Measurements from ENCODE around the gene EMC1. TPM values are rescaled to one million over a fixed set of nuclear protein-coding genes. Genes with fewer than 3 reads are reported as not detected.
A peak's percentile ranks its signal among the peaks of the same experiment; 100 is the strongest.

EMC1 gene
- total RNA-seq, 5 donors from 2014 or later (not counting 1 experiment from before 2014, with no cell fraction given): 31.5 to 38.0 (median 33.8) TPM

DNA sequence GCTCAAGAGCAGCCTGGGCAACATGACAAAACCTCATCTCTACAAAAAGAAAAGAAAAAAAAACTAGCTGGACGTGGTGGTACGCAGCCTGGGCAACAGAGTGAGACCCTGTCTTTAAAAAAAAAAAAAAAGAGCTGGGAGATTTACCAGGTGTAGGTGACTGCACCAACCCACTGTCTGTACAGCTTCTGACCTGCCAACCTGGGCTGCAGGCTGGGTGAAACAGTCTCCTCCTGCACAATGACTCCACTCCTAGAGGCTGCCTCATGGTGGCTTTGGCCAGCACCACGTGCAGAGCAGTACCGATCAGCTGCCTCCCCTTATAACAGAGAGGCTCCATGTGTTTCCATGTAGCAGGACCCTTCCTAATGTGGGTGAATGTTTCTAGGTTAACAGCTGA lies 4.0 kb upstream of the EMC1 start:
- POLR2A ChIA-PET: interaction anchor here in 1 of 2 donors (0.7 kb wide), 1 partner anchor 228 kb away, joined by 4 read pairs; no protein-coding TSS in a partner anchor
- no peak for ATAC-seq (replicated peaks in 1 of 4)
- Mint-ChIP-seq H3K27ac (no peak overlapping the region), H3K9me3 (no peaks in the 10 kb centered on the region), H3K4me1 (peaks cover 24 to 42% (median 33%) of the 10 kb centered on the region in 3 donors), H3K36me3 (peaks cover 24% of the 10 kb centered on the region), H3K4me3 (no peak overlapping the region), H3K27me3 (no peaks in the 10 kb centered on the region)
- Histone ChIP-seq H3K27me3 (replicated peaks in 1 of 2; ENCODE audit: control insufficient read depth in 2 of 2, extremely low read depth in 1 of 2, insufficient read depth in 2 of 2, low read length in 1 of 2) (no peaks in the 10 kb centered on the region), H3K4me1 (ENCODE audit: control insufficient read depth in 1 of 2, extremely low read depth in 1 of 2, insufficient read depth in 2 of 2, low read length in 2 of 2) (peaks cover 12 to 35% of the 10 kb centered on the region in 2 experiments), H3K4me3 (ENCODE audit: control insufficient read depth in 1 of 2, extremely low read depth in 1 of 2, low read length in 1 of 2) (no peak overlapping the region), H3K27ac (ENCODE audit: low read length) (no peak overlapping the region), H3K9me3 (no peaks in the 10 kb centered on the region), H3K36me3 (ENCODE audit: control insufficient read depth in 2 of 2, extremely low read depth in 1 of 2, insufficient read depth in 1 of 2, low read length in 1 of 2) (peaks cover 22 to 45% of the 10 kb centered on the region in 2 donors)
- WGBS (ENCODE audit: insufficient coverage): no CpG with 5 or more reads among the region's 4 CpGs
- CTCF ChIA-PET: interaction anchor here in 1 of 2 donors (0.6 kb wide), 1 partner anchor 350 kb away, joined by 3 read pairs; no protein-coding TSS in a partner anchor
- DNase-seq: no peak

- Histone ChIP-seq H3K9me3 (no peaks in the 10 kb centered on the region), H3K4me3 (ENCODE audit: control insufficient read depth in 1 of 2, extremely low read depth in 1 of 2, low read length in 1 of 2) (no peak overlapping the region), H3K27ac (ENCODE audit: low read length) (no peak overlapping the region), H3K27me3 (replicated peaks in 1 of 2; ENCODE audit: control insufficient read depth in 2 of 2, extremely low read depth in 1 of 2, insufficient read depth in 2 of 2, low read length in 1 of 2) (no peaks in the 10 kb centered on the region), H3K36me3 (ENCODE audit: control insufficient read depth in 2 of 2, extremely low read depth in 1 of 2, insufficient read depth in 1 of 2, low read length in 1 of 2) (peaks cover 19 to 38% of the 10 kb centered on the region in 2 donors), H3K4me1 (ENCODE audit: control insufficient read depth in 1 of 2, extremely low read depth in 1 of 2, insufficient read depth in 2 of 2, low read length in 2 of 2) (peaks cover 13 to 35% of the 10 kb centered on the region in 2 experiments)
- CTCF ChIA-PET: no interaction called here
- H3K27me3 Mint-ChIP-seq: no peaks in the 10 kb centered on the region
- no peak overlapping the region for H3K27ac Mint-ChIP-seq
- H3K9me3 Mint-ChIP-seq: no peaks in the 10 kb centered on the region
- peaks cover 27 to 44% (median 39%) of the 10 kb centered on the region in 3 donors for H3K4me1 Mint-ChIP-seq
- POLR2A ChIA-PET: interaction anchor here in 1 of 2 donors (0.7 kb wide), 1 partner anchor 229 kb away, joined by 4 read pairs; no protein-coding TSS in a partner anchor
- peaks cover 19% of the 10 kb centered on the region for H3K36me3 Mint-ChIP-seq
- ATAC-seq (replicated peaks in 1 of 4) (no peak), DNase-seq (no peak)
- no peak overlapping the region for H3K4me3 Mint-ChIP-seq
These were observed 3.1 kb upstream of the EMC1 start for GRCh38 chr1:19254416-19254815.

DNA sequence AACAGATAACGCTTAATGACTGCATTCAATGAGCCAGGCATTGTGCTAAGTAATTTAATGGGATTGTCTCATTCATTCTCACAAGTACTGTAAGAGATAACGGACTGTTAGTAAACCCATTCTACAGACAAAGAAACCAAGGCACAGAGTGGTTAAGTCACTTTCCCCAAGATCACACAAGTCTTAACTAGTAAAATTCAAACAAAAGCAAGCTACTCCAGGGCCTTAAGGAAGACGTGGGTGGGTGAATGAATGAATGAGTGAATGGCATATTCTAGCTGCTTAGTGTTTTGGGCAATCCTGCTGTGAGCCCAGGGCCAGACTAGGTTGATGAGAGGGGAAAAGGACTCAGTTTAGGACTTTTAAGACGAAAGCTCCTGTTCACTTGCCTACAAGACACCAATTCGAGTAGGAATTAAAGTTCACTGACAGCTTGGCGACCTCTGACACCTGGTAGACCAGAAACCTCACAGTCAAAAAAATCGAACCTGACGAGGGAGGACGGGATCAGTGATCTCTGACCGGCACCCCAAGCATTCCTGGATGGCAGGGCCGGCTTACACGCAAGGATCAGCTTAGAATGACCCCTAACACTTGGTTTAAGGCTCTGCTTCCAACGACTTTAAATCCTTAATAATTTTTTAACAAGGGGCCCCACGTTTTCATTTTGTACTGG lies 557 bp downstream of the EMC1 start:
- Mint-ChIP-seq H3K4me3 (peak overlapping the region; percentile 93), H3K9me3 (no peaks in the 10 kb centered on the region), H3K36me3 (peaks cover 4% of the 10 kb centered on the region), H3K4me1 (peaks cover 27 to 38% (median 37%) of the 10 kb centered on the region in 3 donors), H3K27me3 (no peaks in the 10 kb centered on the region), H3K27ac (peak overlapping the region; percentile 92 to 96)
- no peaks in the 10 kb centered on the region for H3K27me3 ChIP-seq (replicated peaks in 1 of 2; ENCODE audit: control insufficient read depth in 2 of 2, extremely low read depth in 1 of 2, insufficient read depth in 2 of 2, low read length in 1 of 2)
- 6% methylated on average over 11 of the region's 14 CpGs for WGBS (ENCODE audit: insufficient coverage)
- ChIA-PET CTCF (no interaction called here), POLR2A (no interaction called here)
- H3K36me3 ChIP-seq (ENCODE audit: control insufficient read depth in 2 of 2, extremely low read depth in 1 of 2, insufficient read depth in 1 of 2, low read length in 1 of 2): peaks cover 8 to 15% of the 10 kb centered on the region in 2 donors
- H3K27ac ChIP-seq (ENCODE audit: low read length): peak overlapping the region; percentile 90
- DNase-seq (peak in 2 of 35 experiments; percentile 5 to 20), ATAC-seq (replicated peaks in 1 of 4) (no peak)
- H3K9me3 ChIP-seq: no peaks in the 10 kb centered on the region
- peaks cover 13 to 37% of the 10 kb centered on the region in 2 experiments for H3K4me1 ChIP-seq (ENCODE audit: control insufficient read depth in 1 of 2, extremely low read depth in 1 of 2, insufficient read depth in 2 of 2, low read length in 2 of 2)
- peak overlapping the region; percentile 70 to 73 for H3K4me3 ChIP-seq (ENCODE audit: control insufficient read depth in 1 of 2, extremely low read depth in 1 of 2, low read length in 1 of 2)

DNA sequence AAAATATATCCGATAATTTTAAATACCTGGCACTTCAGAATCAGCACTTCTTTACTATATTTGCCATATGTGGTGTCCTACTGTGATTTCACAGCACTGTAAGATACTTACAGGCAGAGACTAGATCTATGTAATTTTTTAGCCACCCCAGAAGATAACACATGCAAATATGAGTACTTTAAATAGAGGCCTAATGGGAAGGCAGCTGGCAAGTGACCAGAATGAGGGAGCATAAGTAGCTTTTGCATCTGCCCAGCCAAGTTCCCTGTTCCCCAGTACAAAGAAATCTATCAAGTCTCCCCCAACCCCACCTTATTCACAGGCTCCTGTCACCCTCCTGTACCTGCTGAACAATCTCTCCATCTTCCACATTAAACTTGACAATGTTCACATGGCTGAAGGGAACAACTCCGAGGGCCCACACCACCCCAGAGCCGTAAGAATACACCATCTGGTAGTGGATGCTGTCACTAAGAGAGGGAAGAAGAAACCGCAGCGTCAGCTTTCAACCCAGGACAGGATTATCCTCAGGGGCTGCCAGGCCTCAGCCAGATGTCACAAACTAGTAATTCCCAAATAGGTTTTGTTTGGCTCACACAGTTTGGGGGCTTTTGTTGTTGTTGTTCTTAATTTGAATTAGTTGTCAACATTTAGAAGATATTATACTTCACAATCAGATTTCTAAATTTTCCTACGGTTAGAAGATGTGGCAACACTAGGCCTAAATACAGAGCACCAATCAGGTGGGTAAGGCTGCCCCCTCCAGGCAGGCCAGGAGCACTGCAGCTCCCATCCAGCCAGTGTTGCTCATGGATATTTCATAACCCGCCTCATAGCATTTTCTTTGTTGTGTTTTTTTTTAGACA lies 10.4 kb downstream of the EMC1 start:
- ATAC-seq (replicated peaks in 1 of 4) (peak; percentile 84 to 91 (median 86)), DNase-seq (peak; percentile 24 to 78 (median 59))
- Histone ChIP-seq H3K36me3 (ENCODE audit: control insufficient read depth in 2 of 2, extremely low read depth in 1 of 2, insufficient read depth in 1 of 2, low read length in 1 of 2) (peaks cover 37 to 81% of the 10 kb centered on the region in 2 donors), H3K27me3 (replicated peaks in 1 of 2; ENCODE audit: control insufficient read depth in 2 of 2, extremely low read depth in 1 of 2, insufficient read depth in 2 of 2, low read length in 1 of 2) (no peaks in the 10 kb centered on the region), H3K9me3 (no peaks in the 10 kb centered on the region), H3K4me1 (ENCODE audit: control insufficient read depth in 1 of 2, extremely low read depth in 1 of 2, insufficient read depth in 2 of 2, low read length in 2 of 2) (peaks cover 0 to 3% of the 10 kb centered on the region in 2 experiments), H3K4me3 (ENCODE audit: control insufficient read depth in 1 of 2, extremely low read depth in 1 of 2, low read length in 1 of 2) (no peak overlapping the region), H3K27ac (ENCODE audit: low read length) (no peak overlapping the region)
- H3K27me3 Mint-ChIP-seq: no peaks in the 10 kb centered on the region
- 100% methylated on average over 1 of the region's 7 CpGs for WGBS (ENCODE audit: insufficient coverage)
- CTCF ChIA-PET: interaction anchor here in 1 of 2 donors (0.7 to 2.1 kb wide), 4 partner anchors 61 to 410 kb away, joined by 3 to 11 read pairs (median 6); no protein-coding TSS in a partner anchor
- no peak overlapping the region for H3K4me3 Mint-ChIP-seq
- H3K4me1 Mint-ChIP-seq: peaks cover 0 to 2% (median 0%) of the 10 kb centered on the region in 3 donors
- H3K27ac Mint-ChIP-seq: no peak overlapping the region
- H3K9me3 Mint-ChIP-seq: no peaks in the 10 kb centered on the region
- H3K36me3 Mint-ChIP-seq: peaks cover 52% of the 10 kb centered on the region
- POLR2A ChIA-PET: no interaction called here

DNA sequence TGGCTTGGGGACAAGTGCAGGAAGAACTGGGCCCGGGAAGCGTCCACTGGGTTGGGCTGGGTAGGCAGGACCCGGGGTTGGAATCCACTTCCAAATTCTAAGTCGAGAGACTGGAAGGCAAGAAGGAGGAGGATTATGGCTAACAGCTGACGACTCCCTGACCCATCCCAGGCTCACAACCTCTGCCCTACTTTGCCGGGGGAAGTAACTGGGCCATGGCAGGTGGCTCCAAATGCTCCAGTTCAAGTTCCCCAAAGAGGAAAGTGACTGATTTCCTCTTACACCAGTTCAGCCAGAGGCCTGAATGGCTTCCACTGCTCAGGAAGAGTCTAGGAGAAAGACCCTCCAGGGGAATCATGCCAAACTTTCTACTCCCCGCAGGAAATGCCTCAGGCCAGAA lies 11.4 kb downstream of the EMC1 start:
- POLR2A ChIA-PET: no interaction called here
- Mint-ChIP-seq H3K9me3 (no peaks in the 10 kb centered on the region), H3K27me3 (no peaks in the 10 kb centered on the region), H3K36me3 (peaks cover 52% of the 10 kb centered on the region), H3K27ac (no peak overlapping the region), H3K4me3 (no peak overlapping the region), H3K4me1 (peaks cover 0 to under 1% (median 0%) of the 10 kb centered on the region in 3 donors)
- Histone ChIP-seq H3K9me3 (no peaks in the 10 kb centered on the region), H3K4me3 (ENCODE audit: control insufficient read depth in 1 of 2, extremely low read depth in 1 of 2, low read length in 1 of 2) (no peak overlapping the region), H3K4me1 (ENCODE audit: control insufficient read depth in 1 of 2, extremely low read depth in 1 of 2, insufficient read depth in 2 of 2, low read length in 2 of 2) (peaks cover 0 to 3% of the 10 kb centered on the region in 2 experiments), H3K27me3 (replicated peaks in 1 of 2; ENCODE audit: control insufficient read depth in 2 of 2, extremely low read depth in 1 of 2, insufficient read depth in 2 of 2, low read length in 1 of 2) (no peaks in the 10 kb centered on the region), H3K27ac (ENCODE audit: low read length) (no peak overlapping the region), H3K36me3 (ENCODE audit: control insufficient read depth in 2 of 2, extremely low read depth in 1 of 2, insufficient read depth in 1 of 2, low read length in 1 of 2) (peaks cover 41 to 85% of the 10 kb centered on the region in 2 donors)
- 97% methylated on average over 4 of the region's 7 CpGs for WGBS (ENCODE audit: insufficient coverage)
- CTCF ChIA-PET: interaction anchor here in 1 of 2 donors (0.7 to 2.1 kb wide), 2 partner anchors 27 to 356 kb away, joined by 3 to 7 read pairs; no protein-coding TSS in a partner anchor
- ATAC-seq (replicated peaks in 1 of 4): no peak
- no peak for DNase-seq

DNA sequence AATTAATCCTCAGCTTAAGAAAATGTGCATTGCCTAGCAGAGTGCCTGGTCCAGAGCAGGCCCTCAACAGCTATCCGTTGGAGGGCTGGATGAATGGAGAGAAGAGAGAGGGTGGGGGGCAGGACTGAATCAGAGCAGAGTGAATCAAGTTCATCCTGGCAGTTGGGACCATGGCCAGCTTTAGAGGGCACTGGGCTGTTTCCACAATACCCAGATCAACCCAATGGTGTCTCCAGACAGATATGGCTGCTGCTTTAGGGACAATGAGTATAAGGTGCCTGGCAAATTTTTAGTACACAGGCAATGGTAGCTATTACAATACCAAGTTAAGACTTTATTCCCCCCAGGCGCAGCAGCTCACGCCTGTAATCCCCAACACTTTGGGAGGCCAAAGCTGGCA lies 17.1 kb downstream of the EMC1 start:
- POLR2A ChIA-PET: interaction anchor here in 1 of 2 donors (0.7 kb wide), 1 partner anchor 976 kb away, joined by 4 read pairs; no protein-coding TSS in a partner anchor
- Mint-ChIP-seq H3K4me1 (no peaks in the 10 kb centered on the region), H3K36me3 (peaks cover 41% of the 10 kb centered on the region), H3K4me3 (no peak overlapping the region), H3K27ac (no peak overlapping the region), H3K9me3 (no peaks in the 10 kb centered on the region), H3K27me3 (no peaks in the 10 kb centered on the region)
- peaks cover 49 to 83% of the 10 kb centered on the region in 2 donors for H3K36me3 ChIP-seq (ENCODE audit: control insufficient read depth in 2 of 2, extremely low read depth in 1 of 2, insufficient read depth in 1 of 2, low read length in 1 of 2)
- H3K4me3 ChIP-seq (ENCODE audit: control insufficient read depth in 1 of 2, extremely low read depth in 1 of 2, low read length in 1 of 2): no peak overlapping the region
- no peaks in the 10 kb centered on the region for H3K27me3 ChIP-seq (replicated peaks in 1 of 2; ENCODE audit: control insufficient read depth in 2 of 2, extremely low read depth in 1 of 2, insufficient read depth in 2 of 2, low read length in 1 of 2)
- WGBS (ENCODE audit: insufficient coverage): 100% methylated on average over 1 of the region's 3 CpGs
- no peaks in the 10 kb centered on the region for H3K9me3 ChIP-seq
- DNase-seq (no peak), ATAC-seq (replicated peaks in 1 of 4) (no peak)
- CTCF ChIA-PET: no interaction called here
- no peaks in the 10 kb centered on the region for H3K4me1 ChIP-seq (ENCODE audit: control insufficient read depth in 1 of 2, extremely low read depth in 1 of 2, insufficient read depth in 2 of 2, low read length in 2 of 2)
- no peak overlapping the region for H3K27ac ChIP-seq (ENCODE audit: low read length)

Data from T-cell (primary cell).